ENCODE results near the gene TPSD1. TPM values are rescaled to one million over a fixed set of nuclear protein-coding genes. Genes with fewer than 3 reads are reported as not detected.
A peak's percentile ranks its signal among the peaks of the same experiment; 100 is the strongest.
"Not testable (repeated sequence)": the region's sequence is repeated elsewhere in the genome, so short reads cannot be mapped to it uniquely, and the experiment has no call there.

Gene TPSD1
- polyA plus RNA-seq (2011; rRNA removed) (not detected in 2 replicates), polyA plus RNA-seq (2017; fragmentation: RNase III; extraction: RNeasy Plus Mini Kit Qiagen cat#74134 plus additional on column Dnase treatment) (not detected in 3 replicates), polyA minus RNA-seq (2011; rRNA and poly(A)+ RNA removed) (not detected in 2 replicates)
- polyA plus RNA-seq (2012; cell fraction: cytosol; rRNA removed): not detected in 2 replicates
- not detected in 2 replicates for polyA plus RNA-seq (2012; cell fraction: nucleus; rRNA removed)

DNA sequence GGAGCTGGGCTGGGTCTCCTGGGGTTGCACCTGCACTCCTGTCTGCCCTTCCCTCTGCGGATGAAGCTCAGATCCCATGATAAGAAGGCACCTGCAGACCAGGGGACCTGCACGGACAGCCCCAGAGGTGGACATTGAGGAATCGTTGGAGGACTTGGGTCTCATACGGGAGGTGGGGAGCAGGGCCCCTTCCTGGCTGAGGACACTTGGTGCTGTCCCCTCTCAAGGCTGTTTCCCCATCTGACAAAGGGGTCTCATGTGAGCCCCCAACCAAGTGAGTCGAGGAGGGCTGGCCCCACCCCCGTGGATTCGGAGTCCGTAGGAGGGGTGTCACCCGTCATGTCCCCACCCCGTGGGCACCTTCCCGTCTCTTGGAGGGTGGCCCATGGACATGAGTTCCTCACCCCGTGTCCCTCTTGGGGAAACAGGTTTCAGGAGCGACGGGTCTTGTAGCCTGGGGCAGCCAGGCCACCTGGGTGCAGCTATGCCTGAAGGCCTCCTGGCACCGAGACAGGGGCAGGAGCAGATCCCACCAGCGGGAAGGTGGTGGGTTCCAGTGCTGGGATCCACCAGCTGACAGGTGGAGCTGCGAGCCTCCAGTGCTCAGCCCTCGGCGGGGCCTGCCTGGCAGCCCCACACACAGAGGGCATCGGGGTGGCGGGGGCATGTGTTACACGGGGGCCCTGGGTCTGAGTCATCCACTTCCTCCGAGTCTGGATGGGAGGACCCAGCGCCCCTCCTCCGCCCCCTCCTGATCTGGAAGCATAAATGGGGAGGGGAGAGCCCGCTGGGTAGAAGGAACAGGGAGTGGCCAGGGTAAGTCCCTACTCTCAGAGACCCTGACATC lies at the start of gene TPSD1:
TSS of gene TPSD1 (plus strand) at position 794 of the 847 bp plus-strand sequence. CDS start 212 bp downstream, outside the sequence.
- H3K4me3 ChIP-seq; DNase-seq (ENCODE audit: low read depth in 1 of 2, low spot score in 1 of 2); H3K4me2 ChIP-seq; POLR2A ChIA-PET; H3K4me1 ChIP-seq; H3K27ac ChIP-seq; H3K9me3 ChIP-seq; FAIRE-seq: not testable (repeated sequence)
- 32% methylated on average over 11 of the region's 26 CpGs for WGBS (ENCODE audit: missing lambda C conversion rate)
- CTCF ChIA-PET: interaction anchor here (0.9 kb wide), 1 partner anchor 198 kb away, joined by 3 read pairs; no protein-coding TSS in a partner anchor
- peak; percentile 12 to 16; a peak in 3 of 6 replicates for ATAC-seq

GRCh38 chr16:1206326-1206725 lies 49.5 kb upstream of the TPSD1 start:
- FAIRE-seq: no peak
- H3K27ac ChIP-seq: no peak overlapping the region
- no peaks in the 10 kb centered on the region for H3K4me1 ChIP-seq
- no peak overlapping the region for H3K4me3 ChIP-seq
- ATAC-seq: peak in 1 of 2 experiments; percentile 17; a peak in 1 of 6 replicates
- DNase-seq (ENCODE audit: low read depth in 1 of 2, low spot score in 1 of 2): no peak
- H3K9me3 ChIP-seq: no peaks in the 10 kb centered on the region
- TF ChIP-seq, protein P1, sequence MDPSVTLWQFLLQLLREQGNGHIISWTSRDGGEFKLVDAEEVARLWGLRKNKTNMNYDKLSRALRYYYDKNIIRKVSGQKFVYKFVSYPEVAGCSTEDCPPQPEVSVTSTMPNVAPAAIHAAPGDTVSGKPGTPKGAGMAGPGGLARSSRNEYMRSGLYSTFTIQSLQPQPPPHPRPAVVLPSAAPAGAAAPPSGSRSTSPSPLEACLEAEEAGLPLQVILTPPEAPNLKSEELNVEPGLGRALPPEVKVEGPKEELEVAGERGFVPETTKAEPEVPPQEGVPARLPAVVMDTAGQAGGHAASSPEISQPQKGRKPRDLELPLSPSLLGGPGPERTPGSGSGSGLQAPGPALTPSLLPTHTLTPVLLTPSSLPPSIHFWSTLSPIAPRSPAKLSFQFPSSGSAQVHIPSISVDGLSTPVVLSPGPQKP (IDR thresholded peaks at IDR 0.05; ENCODE audit: low read depth, low read length): no peak
- TF ChIP-seq SMC3 (IDR thresholded peaks at IDR 0.05) (no peak), ESRRA (IDR thresholded peaks at IDR 0.05; ENCODE audit: borderline replicate concordance, low read length) (no peak), RAD21 (conservative IDR thresholded peaks at IDR 0.05 in 1 of 2, IDR thresholded peaks at IDR 0.05 in 1 of 2) (no peak), EHMT2 (IDR thresholded peaks at IDR 0.05; ENCODE audit: low read depth) (no peak), CEBPB (IDR thresholded peaks at IDR 0.05) (no peak), MAZ (IDR thresholded peaks at IDR 0.05; ENCODE audit: borderline replicate concordance, low read depth, low read length) (no peak), NFE2L2 (conservative IDR thresholded peaks at IDR 0.05; ENCODE audit: low read length) (no peak), ZC3H11A (IDR thresholded peaks at IDR 0.05) (no peak), RARB (CRISPR knock-in tag; IDR thresholded peaks at IDR 0.05) (no peak), KDM5A (IDR thresholded peaks at IDR 0.05) (no peak)
- CTCF ChIA-PET: interaction anchor here (1.1 to 4.6 kb wide), 8 partner anchors 8 to 149 kb away, joined by 3 to 26 read pairs (median 4); no protein-coding TSS in a partner anchor
- no peak overlapping the region for H3K4me2 ChIP-seq
- POLR2A ChIA-PET: no interaction called here
- 88% methylated on average over 6 of the region's 9 CpGs for whole genome bisulfite sequencing (ENCODE audit: missing lambda C conversion rate)

GRCh38 chr16:1206786-1207185 lies 49.1 kb upstream of the TPSD1 start:
- FAIRE-seq (no peak), DNase-seq (ENCODE audit: low read depth in 1 of 2, low spot score in 1 of 2) (no peak), ATAC-seq (no peak)
- Histone ChIP-seq H3K9me3 (no peaks in the 10 kb centered on the region), H3K4me1 (no peaks in the 10 kb centered on the region), H3K4me3 (no peak overlapping the region), H3K4me2 (no peak overlapping the region), H3K27ac (no peak overlapping the region)
- 93% methylated on average over 13 of the region's 16 CpGs for WGBS (ENCODE audit: missing lambda C conversion rate)
- CTCF ChIA-PET: interaction anchor here (1.1 to 2.2 kb wide), 3 partner anchors 8 to 101 kb away, joined by 3 to 13 read pairs (median 5); no protein-coding TSS in a partner anchor
- POLR2A ChIA-PET: no interaction called here
- no peak for TF ChIP-seq ZFP36 (IDR thresholded peaks at IDR 0.05; ENCODE audit: borderline replicate concordance, partially characterized antibody)
- TF ChIP-seq, protein P2, sequence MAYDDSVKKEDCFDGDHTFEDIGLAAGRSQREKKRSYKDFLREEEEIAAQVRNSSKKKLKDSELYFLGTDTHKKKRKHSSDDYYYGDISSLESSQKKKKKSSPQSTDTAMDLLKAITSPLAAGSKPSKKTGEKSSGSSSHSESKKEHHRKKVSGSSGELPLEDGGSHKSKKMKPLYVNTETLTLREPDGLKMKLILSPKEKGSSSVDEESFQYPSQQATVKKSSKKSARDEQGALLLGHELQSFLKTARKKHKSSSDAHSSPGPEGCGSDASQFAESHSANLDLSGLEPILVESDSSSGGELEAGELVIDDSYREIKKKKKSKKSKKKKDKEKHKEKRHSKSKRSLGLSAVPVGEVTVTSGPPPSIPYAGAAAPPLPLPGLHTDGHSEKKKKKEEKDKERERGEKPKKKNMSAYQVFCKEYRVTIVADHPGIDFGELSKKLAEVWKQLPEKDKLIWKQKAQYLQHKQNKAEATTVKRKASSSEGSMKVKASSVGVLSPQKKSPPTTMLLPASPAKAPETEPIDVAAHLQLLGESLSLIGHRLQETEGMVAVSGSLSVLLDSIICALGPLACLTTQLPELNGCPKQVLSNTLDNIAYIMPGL (CRISPR knock-in tag; IDR thresholded peaks at IDR 0.05; ENCODE audit: borderline replicate concordance): no peak

All from A549 (cell line).